ENCODE data around the gene HOXA5.

HOXA5 gene

GRCh38 chr7:27168265-27168947, 24.9 kb upstream of the HOXA5 start:
- TF ChIP-seq CTCF (IDR thresholded peaks at IDR 0.05; ENCODE audit: low read depth, low read length): no peak
- DNase-seq (ENCODE audit: low read depth in 2 of 2): no peak
- H3K4me3 ChIP-seq (replicated peaks in 1 of 2; ENCODE audit: low read depth in 2 of 2, low read length in 2 of 2): no peak overlapping the region

- H3K4me3 ChIP-seq (replicated peaks in 1 of 2; ENCODE audit: low read depth in 2 of 2, low read length in 2 of 2): no peak overlapping the region
- no peak for TF ChIP-seq CTCF (IDR thresholded peaks at IDR 0.05; ENCODE audit: low read depth, low read length)
- no peak for DNase-seq (ENCODE audit: low read depth in 2 of 2)
Measured at GRCh38 chr7:27167916-27168264, 24.4 kb upstream of the HOXA5 start.

- no peak for TF ChIP-seq CTCF (IDR thresholded peaks at IDR 0.05; ENCODE audit: low read depth, low read length)
- H3K4me3 ChIP-seq (replicated peaks in 1 of 2; ENCODE audit: low read depth in 2 of 2, low read length in 2 of 2): no peak overlapping the region
- no peak for DNase-seq (ENCODE audit: low read depth in 2 of 2)
Measured at GRCh38 chr7:27166531-27167505, 23.3 kb upstream of the HOXA5 start.

- H3K4me3 ChIP-seq (replicated peaks in 1 of 2; ENCODE audit: low read depth in 2 of 2, low read length in 2 of 2): no peak overlapping the region
- DNase-seq (ENCODE audit: low read depth in 2 of 2): no peak
- no peak for TF ChIP-seq CTCF (IDR thresholded peaks at IDR 0.05; ENCODE audit: low read depth, low read length)
Measured at GRCh38 chr7:27165996-27166530, 22.6 kb upstream of the HOXA5 start.

GRCh38 chr7:27165089-27165995, 21.9 kb upstream of the HOXA5 start, which contains the start of gene HOXA9:
Gene HOXA9, minus strand, starts transcription at chr7:27165537. Its CDS starts 80 bp downstream, at chr7:27165457.
- no peak for TF ChIP-seq CTCF (IDR thresholded peaks at IDR 0.05; ENCODE audit: low read depth, low read length)
- no peak within 1 kb of the TSS for H3K4me3 ChIP-seq (replicated peaks in 1 of 2; ENCODE audit: low read depth in 2 of 2, low read length in 2 of 2)
- DNase-seq (ENCODE audit: low read depth in 2 of 2): no peak

Data from cardiac fibroblast (primary cell).